H54 (cell line): ENCODE results near the gene TMPRSS13.

Source experiments
- DNase-seq: peaks from one replicate; pipeline ENCODE4 v3.0.0; 2011; ENCODE audit warnings: low spot score, mixed read lengths; ENCODE audit not compliant: insufficient read length
- FAIRE-seq: peaks from 3 replicates; lab custom pipeline; 2011; peaks lifted over from hg19 to GRCh38; lab: Jason Lieb, UNC
- POLR2A ChIP-seq: IDR thresholded peaks from 2 replicates; pipeline ENCODE4 v1.6.1; 2011; ENCODE audit warnings: low read depth, mild to moderate bottlenecking, low read length

TMPRSS13 gene

GRCh38 chr11:117877120-117877784 lies 52.0 kb downstream of the TMPRSS13 start:
- no peak for TF ChIP-seq POLR2A
- FAIRE-seq (no peak), DNase-seq (no peak)

- FAIRE-seq = no peak
- DNase-seq = no peak
- no peak for TF ChIP-seq POLR2A
These were observed 52.7 kb downstream of the TMPRSS13 start, which contains the start of gene FXYD6 for GRCh38 chr11:117876341-117877119. Gene FXYD6, minus strand, starts transcription at chr11:117876658. Its CDS starts 33,882 bp downstream, at chr11:117842776.

DNA sequence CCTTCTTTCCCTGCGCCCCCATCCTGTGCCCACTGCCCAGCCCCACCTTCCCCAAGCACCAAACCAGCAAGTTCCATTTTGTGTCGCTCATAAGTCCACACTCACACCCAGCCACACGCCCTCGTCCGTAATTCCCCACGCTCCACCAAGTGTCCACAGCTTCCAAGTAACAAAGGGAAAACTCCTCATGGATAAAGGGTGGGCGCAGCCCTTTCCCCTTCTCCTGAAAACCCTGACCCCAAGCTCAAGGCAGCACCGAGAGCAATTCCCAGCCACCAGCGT lies 53.2 kb downstream of the TMPRSS13 start:
- DNase-seq = no peak

DNA sequence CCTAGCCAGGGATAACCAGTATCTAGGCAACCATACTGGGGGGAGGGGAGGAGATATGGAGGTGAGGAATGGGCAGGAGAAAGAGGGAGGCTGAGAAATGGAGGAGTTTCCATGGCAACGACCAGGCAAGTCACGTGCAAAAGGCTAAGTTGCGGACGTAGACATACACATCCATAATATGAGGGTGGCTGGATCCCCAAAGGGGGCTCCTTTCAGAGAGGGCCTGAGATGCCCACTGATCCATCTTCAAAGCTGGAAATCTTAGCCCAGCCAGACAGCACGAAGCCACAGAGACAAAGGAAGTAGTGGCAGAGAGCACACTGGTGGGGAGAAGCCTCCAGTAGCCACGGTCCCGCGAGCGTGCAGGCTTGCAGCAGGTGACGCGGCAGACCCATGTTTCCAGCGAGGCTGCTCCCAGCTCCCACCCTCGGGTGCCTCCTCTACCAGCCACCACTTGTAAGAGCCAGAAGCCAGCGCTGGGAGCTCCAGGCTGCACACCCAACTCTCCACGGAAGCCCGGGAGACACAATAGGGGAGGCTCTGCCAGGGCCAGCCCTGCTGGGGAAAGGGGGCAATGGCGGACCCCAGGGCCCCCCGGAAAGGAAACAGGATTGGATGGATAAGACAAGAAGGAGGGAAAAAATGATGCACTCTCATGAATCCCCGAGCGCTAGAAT lies 53.7 kb downstream of the TMPRSS13 start:
- DNase-seq = no peak
- no peak for FAIRE-seq
- no peak for TF ChIP-seq POLR2A

More for the DNA sequence above, 53.2 kb downstream of the TMPRSS13 start:
- no peak for TF ChIP-seq POLR2A
- no peak for FAIRE-seq

DNA sequence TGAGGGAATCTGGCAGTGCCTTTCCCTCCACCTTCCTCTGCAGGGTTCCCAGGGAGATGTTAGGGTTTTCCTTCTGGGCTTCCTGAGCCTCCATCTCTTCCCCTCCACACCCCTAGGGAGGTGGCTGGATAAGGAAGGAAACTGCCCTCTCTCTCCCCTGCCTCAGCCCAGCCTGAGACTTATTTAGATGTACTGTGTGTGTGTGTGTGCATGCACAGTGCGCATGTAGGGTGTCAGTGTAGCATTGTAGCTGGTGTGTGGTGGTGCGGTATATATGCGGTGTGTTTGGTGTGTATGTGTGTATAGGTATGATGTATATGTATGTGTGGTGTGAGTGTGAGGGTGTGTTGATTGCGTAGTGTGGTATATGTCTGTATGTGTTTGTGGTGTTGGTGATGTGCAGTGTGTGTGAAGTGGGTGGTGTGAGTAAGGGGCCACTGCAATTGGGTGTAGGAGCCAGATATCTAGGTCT lies 54.3 kb downstream of the TMPRSS13 start:
- FAIRE-seq = no peak
- no peak for DNase-seq
- TF ChIP-seq POLR2A = no peak

GRCh38 chr11:117874253-117874909 lies 54.8 kb downstream of the TMPRSS13 start:
- no peak for DNase-seq
- no peak for FAIRE-seq
- no peak for TF ChIP-seq POLR2A

- FAIRE-seq (no peak), DNase-seq (no peak)
- no peak for TF ChIP-seq POLR2A
These were observed 55.4 kb downstream of the TMPRSS13 start for GRCh38 chr11:117873828-117874125.

DNA sequence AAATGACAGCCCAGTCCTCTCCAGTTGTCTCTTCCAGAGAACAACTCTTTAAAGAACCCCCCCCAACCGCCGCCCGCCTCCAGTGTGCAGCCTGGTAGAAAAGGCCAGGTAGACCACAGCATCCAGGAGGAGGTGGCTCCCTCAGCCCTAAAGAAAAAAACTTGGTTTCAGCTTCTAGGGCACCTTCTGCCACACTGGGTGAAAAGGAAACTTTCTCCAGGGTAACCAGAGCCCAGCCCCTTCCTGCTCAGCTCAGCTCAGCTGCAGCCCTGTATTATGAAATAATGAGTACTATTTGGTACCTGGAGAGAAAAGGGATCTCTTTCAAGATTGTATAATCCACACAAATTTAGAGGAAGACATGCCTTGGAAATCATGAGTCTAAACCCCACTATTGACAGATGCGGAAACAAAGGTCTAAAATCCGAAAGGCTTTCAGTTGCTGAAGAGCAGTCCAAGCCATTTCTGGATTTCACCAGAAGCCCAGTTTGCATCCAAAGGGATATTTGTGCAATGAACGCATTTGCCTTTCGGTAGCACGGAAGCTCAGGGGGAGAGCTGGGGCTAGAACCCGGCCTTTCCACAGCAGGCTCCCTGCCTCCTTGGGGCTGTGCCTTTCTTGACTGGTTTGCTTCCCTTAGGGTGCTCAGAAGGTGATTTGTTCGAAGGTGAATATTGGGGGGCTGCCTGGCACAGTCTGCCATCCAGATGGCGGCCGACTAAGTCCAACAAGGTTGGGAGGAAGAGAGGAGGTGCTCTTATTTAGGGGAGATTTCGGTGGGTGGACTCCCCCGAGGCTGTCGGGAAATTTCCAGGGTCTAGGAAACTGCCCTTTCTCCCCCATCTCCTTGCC lies 56.0 kb downstream of the TMPRSS13 start:
- FAIRE-seq = no peak
- TF ChIP-seq POLR2A = no peak
- DNase-seq = no peak

DNA sequence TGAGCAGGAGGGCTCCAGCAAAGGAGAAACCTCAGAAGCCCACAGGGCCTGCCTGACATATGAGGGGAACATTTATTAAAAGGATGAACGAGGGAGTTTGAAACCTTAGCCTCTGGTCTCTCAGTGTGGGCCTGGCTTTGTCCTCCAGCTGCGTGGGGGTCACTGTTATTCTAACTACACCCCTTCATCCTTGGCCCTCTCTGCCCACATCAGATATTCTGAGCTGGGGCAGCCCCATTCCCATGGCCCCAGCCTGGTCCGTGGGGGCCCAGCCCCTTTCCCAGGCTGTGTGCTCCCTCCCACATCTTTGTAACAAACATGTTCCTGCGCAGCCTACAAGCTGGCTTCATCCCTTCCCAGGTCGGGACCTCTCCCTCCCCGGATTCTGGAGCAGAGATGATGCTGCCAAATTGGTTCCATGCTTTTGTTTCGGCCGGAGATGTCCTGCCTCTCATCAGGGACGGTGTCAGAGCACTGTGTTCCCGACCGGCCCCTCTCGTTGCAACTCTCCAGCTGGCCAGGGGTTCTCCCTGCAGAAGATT lies 56.7 kb downstream of the TMPRSS13 start:
- no peak for DNase-seq
- no peak for TF ChIP-seq POLR2A
- FAIRE-seq = no peak

GRCh38 chr11:117871784-117872183 lies 57.4 kb downstream of the TMPRSS13 start:
- TF ChIP-seq POLR2A = no peak
- FAIRE-seq (no peak), DNase-seq (no peak)

DNA sequence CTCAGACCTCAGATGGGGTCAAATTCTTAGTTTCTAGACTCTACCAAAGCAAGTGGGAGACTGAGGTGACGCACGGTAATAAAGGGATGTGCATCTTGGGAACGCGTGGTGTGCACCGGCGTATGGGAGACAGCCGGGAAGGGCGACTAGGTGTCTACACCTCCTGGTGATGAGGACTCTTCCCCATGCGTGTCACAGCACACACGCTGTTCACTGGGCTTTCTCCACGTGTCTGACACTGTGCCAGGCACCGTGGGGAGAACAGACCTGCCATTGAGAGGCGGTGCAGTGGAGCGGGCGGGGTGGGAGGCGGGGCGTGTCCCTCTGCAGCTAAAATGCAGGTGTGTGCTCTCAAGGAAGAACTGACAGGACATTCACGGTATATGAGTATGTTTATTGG lies 58.0 kb downstream of the TMPRSS13 start:
- FAIRE-seq (no peak), DNase-seq (no peak)
- TF ChIP-seq POLR2A = no peak

- FAIRE-seq (no peak), DNase-seq (no peak)
- TF ChIP-seq POLR2A = no peak
These were observed 58.9 kb downstream of the TMPRSS13 start for GRCh38 chr11:117870103-117870952.

GRCh38 chr11:117869604-117870003 lies 59.6 kb downstream of the TMPRSS13 start:
- DNase-seq = no peak
- no peak for FAIRE-seq
- no peak for TF ChIP-seq POLR2A
